ENCODE results near the gene LRRC18.

The LRRC18 gene

GRCh38 chr10:48913674-48914073 is 26.0 kb downstream of the LRRC18 start:
- H3K36me3 ChIP-seq (ENCODE audit: insufficient read depth, low read length), result peaks cover 53% of the 10 kb centered on the region; the same call in 1 of the 2 replicates
- no peak overlapping the region for H3K27ac ChIP-seq (ENCODE audit: low read depth, low read length, poor library complexity, severe bottlenecking)
- H3K4me3 ChIP-seq (ENCODE audit: low read depth, low read length, poor library complexity, severe bottlenecking), result no peak overlapping the region
- no peaks in the 10 kb centered on the region for H4K20me1 ChIP-seq (ENCODE audit: insufficient read depth, low read length)
- H3K4me1 ChIP-seq (ENCODE audit: insufficient read depth, low read length, severe bottlenecking), result no peaks in the 10 kb centered on the region
- no peaks in the 10 kb centered on the region for H3K27me3 ChIP-seq (ENCODE audit: insufficient read depth, low read length)
- no peak overlapping the region for H3K9ac ChIP-seq (ENCODE audit: low read length)
- no peak overlapping the region for H2AFZ ChIP-seq (ENCODE audit: low read length)
- no peak overlapping the region for H3K4me2 ChIP-seq (ENCODE audit: low read length)
- TF ChIP-seq CTCF (IDR thresholded peaks at IDR 0.05; ENCODE audit: low read length) (no peak), EZH2 (IDR thresholded peaks at IDR 0.05; ENCODE audit: borderline replicate concordance, low read length) (no peak)
- no peaks in the 10 kb centered on the region for H3K9me3 ChIP-seq (ENCODE audit: low read length)
- H3K79me2 ChIP-seq (ENCODE audit: insufficient read depth, low read length), result no peaks in the 10 kb centered on the region
- no peaks in the 10 kb centered on the region for H3F3A ChIP-seq (ENCODE audit: insufficient read depth, low read length)
- H3K9me2 ChIP-seq (ENCODE audit: low read depth, low read length), result no peaks in the 10 kb centered on the region

DNA sequence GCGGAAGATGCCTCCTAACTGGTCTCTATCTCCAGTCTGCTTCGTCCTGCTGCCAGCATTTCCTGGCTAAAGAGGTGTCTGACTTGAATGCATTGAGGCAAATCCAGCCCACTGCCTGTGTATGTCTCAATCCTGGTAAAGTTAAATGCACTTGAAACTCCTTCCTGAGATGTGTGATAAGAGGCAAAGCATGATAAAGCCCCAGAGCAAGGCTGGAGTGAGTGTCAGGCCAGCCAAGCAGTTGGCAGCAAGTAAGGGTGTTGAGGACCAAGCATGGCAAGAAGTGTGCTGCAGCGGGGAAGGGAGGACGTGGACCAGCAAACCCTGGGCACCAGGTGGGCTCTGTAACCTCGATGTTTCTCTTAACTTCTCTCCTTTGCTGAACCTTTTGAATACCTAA is 29.1 kb downstream of the LRRC18 start:
- no peaks in the 10 kb centered on the region for H3F3A ChIP-seq (ENCODE audit: insufficient read depth, low read length)

DNA sequence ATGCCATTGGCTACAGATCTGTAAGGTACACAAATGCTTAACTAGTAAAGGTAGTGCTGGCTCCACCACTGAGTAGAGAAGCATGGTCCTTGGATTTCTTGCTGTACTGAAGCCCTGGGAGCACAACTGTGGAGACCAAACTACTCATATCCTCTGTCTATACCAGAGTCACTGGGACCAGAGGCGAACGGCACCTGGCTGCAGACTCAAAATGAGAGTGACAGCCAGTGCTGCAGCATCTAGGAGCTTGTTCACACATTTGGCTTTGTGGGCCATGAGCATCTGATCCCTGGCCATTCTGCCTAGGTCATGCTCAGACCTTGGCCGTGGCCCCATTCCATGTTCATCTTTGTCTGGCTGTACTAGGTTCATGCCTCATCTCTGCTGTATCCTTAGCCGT is 31.9 kb downstream of the LRRC18 start:
- H3F3A ChIP-seq (ENCODE audit: insufficient read depth, low read length), result no peaks in the 10 kb centered on the region
- no peaks in the 10 kb centered on the region for H3K27me3 ChIP-seq (ENCODE audit: insufficient read depth, low read length)
- no peak overlapping the region for H3K27ac ChIP-seq (ENCODE audit: low read depth, low read length, poor library complexity, severe bottlenecking)
- no peak overlapping the region for H3K9ac ChIP-seq (ENCODE audit: low read length)
- H2AFZ ChIP-seq (ENCODE audit: low read length), result no peak overlapping the region
- no peaks in the 10 kb centered on the region for H3K4me1 ChIP-seq (ENCODE audit: insufficient read depth, low read length, severe bottlenecking)
- no peaks in the 10 kb centered on the region for H3K9me2 ChIP-seq (ENCODE audit: low read depth, low read length)
- H3K36me3 ChIP-seq (ENCODE audit: insufficient read depth, low read length), result peaks cover 46% of the 10 kb centered on the region; the same call in 1 of the 2 replicates
- no peak overlapping the region for H3K4me3 ChIP-seq (ENCODE audit: low read depth, low read length, poor library complexity, severe bottlenecking)
- TF ChIP-seq EZH2 (IDR thresholded peaks at IDR 0.05; ENCODE audit: borderline replicate concordance, low read length) (no peak), CTCF (IDR thresholded peaks at IDR 0.05; ENCODE audit: low read length) (no peak)
- H3K79me2 ChIP-seq (ENCODE audit: insufficient read depth, low read length), result no peaks in the 10 kb centered on the region
- H3K9me3 ChIP-seq (ENCODE audit: low read length), result no peaks in the 10 kb centered on the region
- no peaks in the 10 kb centered on the region for H4K20me1 ChIP-seq (ENCODE audit: insufficient read depth, low read length)
- no peak overlapping the region for H3K4me2 ChIP-seq (ENCODE audit: low read length)

More for the DNA sequence above, 29.1 kb downstream of the LRRC18 start:
- H2AFZ ChIP-seq (ENCODE audit: low read length), result no peak overlapping the region
- H3K27me3 ChIP-seq (ENCODE audit: insufficient read depth, low read length), result no peaks in the 10 kb centered on the region
- H3K4me3 ChIP-seq (ENCODE audit: low read depth, low read length, poor library complexity, severe bottlenecking), result no peak overlapping the region
- no peaks in the 10 kb centered on the region for H4K20me1 ChIP-seq (ENCODE audit: insufficient read depth, low read length)
- TF ChIP-seq EZH2 (IDR thresholded peaks at IDR 0.05; ENCODE audit: borderline replicate concordance, low read length), result no peak
- TF ChIP-seq CTCF (IDR thresholded peaks at IDR 0.05; ENCODE audit: low read length), result no peak
- peaks cover 37% of the 10 kb centered on the region; the same call in 1 of the 2 replicates for H3K36me3 ChIP-seq (ENCODE audit: insufficient read depth, low read length)
- H3K9me3 ChIP-seq (ENCODE audit: low read length), result no peaks in the 10 kb centered on the region
- no peak overlapping the region for H3K27ac ChIP-seq (ENCODE audit: low read depth, low read length, poor library complexity, severe bottlenecking)
- no peaks in the 10 kb centered on the region for H3K79me2 ChIP-seq (ENCODE audit: insufficient read depth, low read length)
- no peaks in the 10 kb centered on the region for H3K4me1 ChIP-seq (ENCODE audit: insufficient read depth, low read length, severe bottlenecking)
- H3K4me2 ChIP-seq (ENCODE audit: low read length), result no peak overlapping the region
- no peak overlapping the region for H3K9ac ChIP-seq (ENCODE audit: low read length)
- no peaks in the 10 kb centered on the region for H3K9me2 ChIP-seq (ENCODE audit: low read depth, low read length)

Data from OCI-LY1 (cell line).